ENCODE measurements around the gene NAGS. TPM values are rescaled to one million over a fixed set of nuclear protein-coding genes. Genes with fewer than 3 reads are reported as not detected.

NAGS gene
- total RNA-seq, 4 donors from 2014 or later, result 8.3 to 74.1 (median 57.3) TPM

GRCh38 chr17:44022246-44022645 is 17.8 kb downstream of the NAGS start:
- TF ChIP-seq CTCF (IDR thresholded peaks at IDR 0.05) (no peak), POLR2A (IDR thresholded peaks at IDR 0.05) (no peak)
- H3K9me3 ChIP-seq, result no peaks in the 10 kb centered on the region
- no peak overlapping the region for H3K4me3 ChIP-seq
- no peaks in the 10 kb centered on the region for H3K27me3 ChIP-seq
- H3K4me1 ChIP-seq, result no peaks in the 10 kb centered on the region
- H3K27ac ChIP-seq, result no peak overlapping the region
- DNase-seq, result no peak
- no peaks in the 10 kb centered on the region for H3K36me3 ChIP-seq

- H3K27ac ChIP-seq, result no peak overlapping the region
- no peak overlapping the region for H3K4me3 ChIP-seq
- H3K9me3 ChIP-seq, result no peaks in the 10 kb centered on the region
- H3K4me1 ChIP-seq, result no peaks in the 10 kb centered on the region
- no peak for TF ChIP-seq POLR2A (IDR thresholded peaks at IDR 0.05)
- no peak for TF ChIP-seq CTCF (IDR thresholded peaks at IDR 0.05)
- no peaks in the 10 kb centered on the region for H3K27me3 ChIP-seq
- no peaks in the 10 kb centered on the region for H3K36me3 ChIP-seq
- no peak for DNase-seq
Observed at GRCh38 chr17:44023545-44024270, 19.3 kb downstream of the NAGS start.

GRCh38 chr17:44024271-44024663 is 19.8 kb downstream of the NAGS start:
- H3K4me1 ChIP-seq, result no peaks in the 10 kb centered on the region
- no peaks in the 10 kb centered on the region for H3K9me3 ChIP-seq
- no peak overlapping the region for H3K27ac ChIP-seq
- no peaks in the 10 kb centered on the region for H3K36me3 ChIP-seq
- DNase-seq, result no peak
- no peaks in the 10 kb centered on the region for H3K27me3 ChIP-seq
- H3K4me3 ChIP-seq, result no peak overlapping the region
- no peak for TF ChIP-seq POLR2A (IDR thresholded peaks at IDR 0.05)
- no peak for TF ChIP-seq CTCF (IDR thresholded peaks at IDR 0.05)

GRCh38 chr17:44024853-44025252 is 20.4 kb downstream of the NAGS start:
- Histone ChIP-seq H3K9me3 (no peaks in the 10 kb centered on the region), H3K27ac (no peak overlapping the region), H3K4me3 (no peak overlapping the region), H3K27me3 (no peaks in the 10 kb centered on the region), H3K4me1 (no peaks in the 10 kb centered on the region), H3K36me3 (no peaks in the 10 kb centered on the region)
- TF ChIP-seq CTCF (IDR thresholded peaks at IDR 0.05), result no peak
- no peak for TF ChIP-seq POLR2A (IDR thresholded peaks at IDR 0.05)
- no peak for DNase-seq

DNA sequence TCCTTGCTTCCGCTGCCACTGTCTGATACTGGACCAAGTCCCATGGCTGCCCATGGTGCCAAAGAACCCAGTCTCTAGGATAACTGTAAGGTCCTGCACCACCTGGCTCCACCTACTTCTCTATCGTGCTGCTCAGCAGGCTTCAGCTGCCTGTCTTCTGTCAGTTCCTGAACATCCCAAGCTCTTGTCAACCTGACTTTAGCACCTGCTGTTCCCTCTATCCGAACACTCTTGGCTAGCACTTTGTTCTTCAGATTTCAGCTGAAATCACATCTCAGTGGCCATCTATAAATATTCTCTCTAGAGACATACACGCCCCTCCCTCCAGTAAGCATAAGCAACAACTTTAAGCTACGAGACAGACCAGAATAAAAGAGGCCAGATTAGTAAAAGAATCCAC is 25.3 kb downstream of the NAGS start:
- Histone ChIP-seq H3K36me3 (peaks cover 0 to 25% (median 0%) of the 10 kb centered on the region in 3 donors), H3K27me3 (no peaks in the 10 kb centered on the region), H3K9me3 (no peaks in the 10 kb centered on the region), H3K4me1 (no peaks in the 10 kb centered on the region), H3K4me3 (no peak overlapping the region), H3K27ac (no peak overlapping the region)
- no peak for TF ChIP-seq CTCF (IDR thresholded peaks at IDR 0.05)
- no peak for TF ChIP-seq POLR2A (IDR thresholded peaks at IDR 0.05)
- DNase-seq, result no peak
